HepG2 (cell line): ENCODE data around the gene FXN. TPM values are rescaled to one million over a fixed set of nuclear protein-coding genes. Genes with fewer than 3 reads are reported as not detected.

Experiments
- E2F1 ChIP-seq: sonication (generic); formaldehyde crosslinking; IDR thresholded peaks from 2 replicates; pipeline ENCODE4 v1.5.0; 2020; ENCODE audit warnings: missing genetic modification reagents
- ELF4 ChIP-seq: sonication (generic); formaldehyde crosslinking; IDR thresholded peaks from 2 replicates; pipeline ENCODE4 v1.5.0; 2020; ENCODE audit warnings: missing genetic modification reagents, mild to moderate bottlenecking, moderate library complexity, borderline replicate concordance
- FOXP1 ChIP-seq, 2 experiments: fragments of 450-650 bp in 1 of 2; IDR thresholded peaks; 2 replicates each; pipeline ENCODE4 v1.6.1; 2017 to 2018; ENCODE audit warnings: antibody characterized with exemption in 1 of 2
- HNRNPH1 ChIP-seq: fragments of 200-400 bp; formaldehyde crosslinking; optimal IDR thresholded peaks from 2 replicates; pipeline ENCODE3; 2017; ENCODE audit warnings: mild to moderate bottlenecking, low read depth, low read length
- JARID2 ChIP-seq: sonication (generic); formaldehyde crosslinking; IDR thresholded peaks from 2 replicates; pipeline ENCODE4 v1.8.1; 2023; ENCODE audit warnings: missing genetic modification reagents, inconsistent platforms; ENCODE audit not compliant: insufficient replicate concordance
- MAZ ChIP-seq, 2 experiments: sonication (generic) in 1 of 2; formaldehyde crosslinking in 1 of 2; IDR thresholded peaks; 2 replicates each; pipeline versions ENCODE4 v1.5.0 to v1.6.1; 2012 to 2020; ENCODE audit warnings: low read depth in 2 of 2, mild to moderate bottlenecking in 2 of 2, borderline replicate concordance in 1 of 2, improper control_type of control experiment in 1 of 2, low read length in 1 of 2, missing genetic modification reagents in 1 of 2, moderate library complexity in 1 of 2
- MIER2 ChIP-seq: IDR thresholded peaks from 2 replicates; pipeline ENCODE4 v1.6.1; 2016; ENCODE audit warnings: missing biosample characterization, missing genetic modification reagents
- NFKBIZ ChIP-seq: IDR thresholded peaks from 2 replicates; pipeline ENCODE4 v1.6.1; 2018; ENCODE audit warnings: missing genetic modification reagents, missing compliant biosample characterization
- SUZ12 ChIP-seq: fragments of 150-350 bp; IDR thresholded peaks from 2 replicates; pipeline ENCODE4 v1.6.1; 2014; ENCODE audit warnings: low read depth, low read length
- ZBTB2 ChIP-seq: sonication (generic); formaldehyde crosslinking; IDR thresholded peaks from 2 replicates; pipeline ENCODE4 v1.8.0; 2022; ENCODE audit warnings: low read depth, missing genetic modification reagents
- ZFP37 ChIP-seq: sonication (generic); formaldehyde crosslinking; IDR thresholded peaks from 2 replicates; pipeline ENCODE4 v1.4.0; 2020; ENCODE audit warnings: missing genetic modification reagents, borderline replicate concordance
- ZFP90 ChIP-seq: sonication (generic); formaldehyde crosslinking; IDR thresholded peaks from 2 replicates; pipeline ENCODE4 v1.8.0; 2022; ENCODE audit warnings: missing genetic modification reagents, mild to moderate bottlenecking, inconsistent platforms, borderline replicate concordance
- ZFP91 ChIP-seq: sonication (generic); formaldehyde crosslinking; IDR thresholded peaks from 2 replicates; pipeline ENCODE4 v1.9.0; 2022; ENCODE audit warnings: missing genetic modification reagents, mild to moderate bottlenecking, borderline replicate concordance
- ZNF143 ChIP-seq: sonication (generic); formaldehyde crosslinking; IDR thresholded peaks from 2 replicates; pipeline ENCODE4 v1.4.0; 2020; ENCODE audit warnings: missing genetic modification reagents
- ZNF160 ChIP-seq: sonication (generic); formaldehyde crosslinking; IDR thresholded peaks from 2 replicates; pipeline ENCODE4 v1.8.0; 2022; ENCODE audit warnings: mild to moderate bottlenecking, inconsistent platforms, missing genetic modification reagents
- ZNF281 ChIP-seq: sonication (generic); formaldehyde crosslinking; IDR thresholded peaks from 2 replicates; pipeline ENCODE4 v1.4.0; 2020; ENCODE audit warnings: missing genetic modification reagents, borderline replicate concordance
- ZNF510 ChIP-seq: sonication (generic); formaldehyde crosslinking; IDR thresholded peaks from 2 replicates; pipeline ENCODE4 v1.4.0; 2020; ENCODE audit warnings: low read depth, mild to moderate bottlenecking, missing genetic modification reagents
- ZNF660 ChIP-seq: sonication (generic); formaldehyde crosslinking; IDR thresholded peaks from 2 replicates; pipeline ENCODE4 v1.5.1; 2020; ENCODE audit warnings: mild to moderate bottlenecking, low read depth, missing genetic modification reagents, borderline replicate concordance
- ZNF746 ChIP-seq: sonication (generic); formaldehyde crosslinking; IDR thresholded peaks from 2 replicates; pipeline ENCODE4 v1.8.0; 2022; ENCODE audit warnings: mild to moderate bottlenecking, missing genetic modification reagents
- ZNF761 ChIP-seq: sonication (generic); formaldehyde crosslinking; conservative IDR thresholded peaks from 2 replicates; pipeline ENCODE4 v1.4.0; 2020; ENCODE audit warnings: mild to moderate bottlenecking, missing genetic modification reagents
- ZNF879 ChIP-seq: sonication (generic); formaldehyde crosslinking; IDR thresholded peaks from 2 replicates; pipeline ENCODE4 v1.8.1; 2023; ENCODE audit warnings: missing genetic modification reagents
- ZSCAN9 ChIP-seq: IDR thresholded peaks from 2 replicates; pipeline ENCODE4 v1.6.1; 2016; ENCODE audit warnings: borderline replicate concordance
- polyA plus RNA-seq, 8 experiments: library from polyadenylated mRNA; depleted of rRNA in 3 of 8; stranded (reverse) in 7 of 8; unstranded in 1 of 8; fragments of >200 nt; fragmentation: Illumina TruSeq in 4 of 8; extraction: Trizol in 4 of 8; gene quantifications; 2 replicates each; pipeline versions ENCODE4 v1.2.1 to v1.2.3, GENCODE V29; 2011 to 2016; ENCODE audit warnings: low read depth in 4 of 8, missing spikeins in 1 of 8, mixed read lengths in 1 of 8; ENCODE audit not compliant: insufficient read depth in 1 of 8
- total RNA-seq, 5 experiments: library from RNA; depleted of rRNA; stranded (reverse); fragments of >200 nt; fragmentation: Illumina TruSeq; extraction: Trizol; gene quantifications; 2 replicates each; pipeline ENCODE4 v1.2.3, GENCODE V29; 2016; ENCODE audit warnings: low read depth in 1 of 5

The FXN gene
- total and polyA plus RNA-seq, 2 of the 13 experiments (the other 11 are each of a cell fraction or from before 2014, with no cell fraction given) = 24.1 to 26.0 TPM

- TF ChIP-seq ZNF160 (CRISPR knock-in tag) (no peak), ZFP90 (CRISPR knock-in tag) (no peak), ELF4 (CRISPR knock-in tag) (no peak), ZFP37 (CRISPR knock-in tag) (no peak), MAZ (IDR thresholded peaks at IDR 0.05; ENCODE audit: borderline replicate concordance, low read depth, low read length) (no peak), MAZ (CRISPR knock-in tag; IDR thresholded peaks at IDR 0.05; ENCODE audit: low read depth) (no peak), NFKBIZ (CRISPR knock-in tag) (no peak), HNRNPH1 (no peak), ZNF281 (CRISPR knock-in tag) (no peak), JARID2 (CRISPR knock-in tag) (no peak), ZNF660 (CRISPR knock-in tag) (no peak), ZNF510 (CRISPR knock-in tag) (no peak), E2F1 (CRISPR knock-in tag) (no peak), ZNF761 (CRISPR knock-in tag) (no peak), ZNF879 (no peak), ZSCAN9 (CRISPR knock-in tag) (peak; percentile 73; the same call in 1 of the 2 replicates), ZNF143 (CRISPR knock-in tag) (no peak), FOXP1 (IDR thresholded peaks at IDR 0.05) (no peak), FOXP1 (CRISPR knock-in tag; IDR thresholded peaks at IDR 0.05) (no peak), ZNF746 (no peak), SUZ12 (no peak), ZBTB2 (CRISPR knock-in tag) (no peak), ZFP91 (no peak), MIER2 (CRISPR knock-in tag) (0 out of 2 replicates have a peak, but pooled peaks have one; percentile 20)
Measured at GRCh38 chr9:69131682-69132081, 96.1 kb downstream of the FXN start (continued).
